SK-N-SH treated with all-trans-retinoic acid at 6 μM for 48 hours (cell line): ENCODE measurements around the gene LIG1.

ENCODE experiments used
- ATAC-seq: fragments of 200-7000 bp; cut with Tn5 transposase; 3 replicates; pipeline ENCODE4 v1.9.1; 2020; ENCODE audit warnings: mild to moderate bottlenecking, moderate library complexity
- CSDC2 ChIP-seq: fragments of 250-450 bp; sonication (Bioruptor Pico); IDR thresholded peaks from 2 replicates; pipeline ENCODE4 v1.5.0; 2020; ENCODE audit warnings: mild to moderate bottlenecking, moderate library complexity
- ESRRG ChIP-seq: fragments of 250-450 bp; sonication (Bioruptor Pico); IDR thresholded peaks from 2 replicates; pipeline ENCODE4 v1.6.1; 2021; ENCODE audit warnings: mild to moderate bottlenecking
- GLIS3 ChIP-seq: fragments of 250-450 bp; sonication (Bioruptor Pico); IDR thresholded peaks from 2 replicates; pipeline ENCODE4 v1.5.0; 2020; ENCODE audit warnings: mild to moderate bottlenecking, moderate library complexity
- ISL1 ChIP-seq: fragments of 250-450 bp; sonication (Bioruptor Pico); IDR thresholded peaks from 2 replicates; pipeline ENCODE4 v2.1.2; 2022; ENCODE audit warnings: mild to moderate bottlenecking, moderate library complexity
- OSR1 ChIP-seq: fragments of 250-450 bp; sonication (Bioruptor Pico); IDR thresholded peaks from 2 replicates; pipeline ENCODE4 v1.8.0; 2022; ENCODE audit warnings: moderate library complexity, mild to moderate bottlenecking, inconsistent platforms
- PPARA ChIP-seq: fragments of 250-450 bp; sonication (Bioruptor Pico); IDR thresholded peaks from 2 replicates; pipeline ENCODE4 v1.5.0; 2020; ENCODE audit warnings: mild to moderate bottlenecking, borderline replicate concordance
- RARB ChIP-seq: fragments of 250-450 bp; sonication (Bioruptor Pico); IDR thresholded peaks from 2 replicates; pipeline ENCODE4 v1.8.0; 2021; ENCODE audit warnings: mild to moderate bottlenecking, moderate library complexity
- SNAI2 ChIP-seq: fragments of 250-450 bp; sonication (Bioruptor Pico); IDR thresholded peaks from 2 replicates; pipeline ENCODE4 v1.5.0; 2020; ENCODE audit warnings: mild to moderate bottlenecking, moderate library complexity
- TCF4 ChIP-seq: fragments of 250-450 bp; sonication (Bioruptor Pico); IDR thresholded peaks from 2 replicates; pipeline ENCODE4 v1.8.0; 2021; ENCODE audit warnings: mild to moderate bottlenecking, moderate library complexity, borderline replicate concordance
- TOX ChIP-seq: fragments of 250-450 bp; sonication (Bioruptor Pico); IDR thresholded peaks from 2 replicates; pipeline ENCODE4 v1.8.0; 2021; ENCODE audit warnings: mild to moderate bottlenecking, moderate library complexity, borderline replicate concordance
- ZC3H10 ChIP-seq: fragments of 250-450 bp; sonication (Bioruptor Pico); IDR thresholded peaks from 2 replicates; pipeline ENCODE4 v1.5.1; 2021; ENCODE audit warnings: mild to moderate bottlenecking, moderate library complexity
- ZFP3 ChIP-seq: fragments of 250-450 bp; sonication (Bioruptor Pico); IDR thresholded peaks from 2 replicates; pipeline ENCODE4 v1.5.0; 2020; ENCODE audit warnings: mild to moderate bottlenecking, moderate library complexity
- ZFP30 ChIP-seq: fragments of 450-650 bp; formaldehyde crosslinking; IDR thresholded peaks from 2 replicates; pipeline ENCODE4 v1.5.0; 2022; ENCODE audit warnings: mild to moderate bottlenecking, moderate library complexity
- ZNF565 ChIP-seq: fragments of 450-650 bp; formaldehyde crosslinking; conservative IDR thresholded peaks from 2 replicates; pipeline ENCODE4 v1.5.0; 2020; ENCODE audit warnings: low read depth, mild to moderate bottlenecking, moderate library complexity
- ZNF70 ChIP-seq: fragments of 450-650 bp; formaldehyde crosslinking; IDR thresholded peaks from 2 replicates; pipeline ENCODE4 v1.5.0; 2020; ENCODE audit warnings: mild to moderate bottlenecking, moderate library complexity
- ZNF8 ChIP-seq: fragments of 450-650 bp; formaldehyde crosslinking; IDR thresholded peaks from 2 replicates; pipeline ENCODE4 v1.5.0; 2020; ENCODE audit warnings: mild to moderate bottlenecking, moderate library complexity
- TF ChIP-seq, protein P1 (sequence below): fragments of 250-450 bp; sonication (Bioruptor Pico); IDR thresholded peaks from 2 replicates; pipeline ENCODE4 v1.8.0; 2020; ENCODE audit warnings: mild to moderate bottlenecking, moderate library complexity, borderline replicate concordance
- TF ChIP-seq, protein P2 (sequence below): fragments of 250-450 bp; sonication (Bioruptor Pico); IDR thresholded peaks from 2 replicates; pipeline ENCODE4 v1.5.1; 2020; ENCODE audit warnings: low read depth, mild to moderate bottlenecking, moderate library complexity
- TF ChIP-seq, protein P3 (sequence below): fragments of 250-450 bp; sonication (Bioruptor Pico); IDR thresholded peaks from 2 replicates; pipeline ENCODE4 v1.8.0; 2021; ENCODE audit warnings: low read depth, mild to moderate bottlenecking, moderate library complexity, borderline replicate concordance
- TF ChIP-seq, protein P4 (sequence below): fragments of 250-450 bp; sonication (Bioruptor Pico); IDR thresholded peaks from 2 replicates; pipeline ENCODE4 v1.5.0; 2020; ENCODE audit warnings: mild to moderate bottlenecking, moderate library complexity
- TF ChIP-seq, protein P5 (sequence below): fragments of 250-450 bp; sonication (Bioruptor Pico); IDR thresholded peaks from 2 replicates; pipeline ENCODE4 v1.5.1; 2021; ENCODE audit warnings: mild to moderate bottlenecking, moderate library complexity

The LIG1 gene

DNA sequence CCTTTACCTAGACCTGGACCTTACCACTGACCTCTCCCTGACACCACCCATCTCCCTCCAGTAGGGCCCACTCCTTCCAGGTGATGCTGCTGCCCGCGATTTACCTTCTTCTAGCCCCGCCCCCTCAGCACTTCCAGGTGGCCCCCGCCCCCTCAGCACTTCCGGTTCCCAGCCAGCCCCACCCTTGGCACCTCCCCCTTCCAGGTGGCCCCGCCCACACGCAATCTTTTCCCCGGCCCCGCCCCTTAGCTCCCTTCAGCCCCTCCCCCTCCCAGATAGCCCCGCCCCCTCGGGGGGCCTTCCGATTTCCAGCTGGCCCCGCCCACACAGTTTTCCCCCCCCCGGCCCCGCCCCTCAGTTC, 586 bp downstream of the LIG1 start:
- ATAC-seq, result peak; percentile 23

DNA sequence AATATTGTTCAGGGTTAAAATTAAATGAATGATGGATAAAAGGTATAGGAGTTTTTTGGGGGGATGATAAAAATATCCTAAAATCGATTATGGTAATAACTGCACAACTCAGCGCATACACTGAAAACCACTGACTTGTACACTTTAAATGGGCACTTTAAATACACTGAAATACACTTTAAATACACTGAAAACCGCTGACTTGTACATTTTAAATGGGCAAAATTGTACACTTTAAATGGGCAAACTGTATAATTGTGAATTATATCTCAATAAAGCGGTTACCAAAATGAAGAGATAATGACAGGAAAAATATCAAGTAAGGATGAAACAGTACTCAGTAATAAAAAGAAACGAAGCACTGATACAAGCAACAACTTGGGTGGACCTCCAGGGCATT, 1.5 kb downstream of the LIG1 start:
- no peak for ATAC-seq
- TF ChIP-seq TOX (CRISPR knock-in tag) (no peak), ISL1 (CRISPR knock-in tag) (no peak), ZNF565 (CRISPR knock-in tag) (no peak), OSR1 (CRISPR knock-in tag) (no peak), GLIS3 (CRISPR knock-in tag) (no peak), RARB (CRISPR knock-in tag) (no peak), PPARA (CRISPR knock-in tag) (no peak), TCF4 (CRISPR knock-in tag) (no peak), ZFP30 (CRISPR knock-in tag) (no peak), ZNF70 (no peak), SNAI2 (CRISPR knock-in tag) (no peak), ESRRG (no peak), CSDC2 (CRISPR knock-in tag) (no peak)
- TF ChIP-seq, protein P1, sequence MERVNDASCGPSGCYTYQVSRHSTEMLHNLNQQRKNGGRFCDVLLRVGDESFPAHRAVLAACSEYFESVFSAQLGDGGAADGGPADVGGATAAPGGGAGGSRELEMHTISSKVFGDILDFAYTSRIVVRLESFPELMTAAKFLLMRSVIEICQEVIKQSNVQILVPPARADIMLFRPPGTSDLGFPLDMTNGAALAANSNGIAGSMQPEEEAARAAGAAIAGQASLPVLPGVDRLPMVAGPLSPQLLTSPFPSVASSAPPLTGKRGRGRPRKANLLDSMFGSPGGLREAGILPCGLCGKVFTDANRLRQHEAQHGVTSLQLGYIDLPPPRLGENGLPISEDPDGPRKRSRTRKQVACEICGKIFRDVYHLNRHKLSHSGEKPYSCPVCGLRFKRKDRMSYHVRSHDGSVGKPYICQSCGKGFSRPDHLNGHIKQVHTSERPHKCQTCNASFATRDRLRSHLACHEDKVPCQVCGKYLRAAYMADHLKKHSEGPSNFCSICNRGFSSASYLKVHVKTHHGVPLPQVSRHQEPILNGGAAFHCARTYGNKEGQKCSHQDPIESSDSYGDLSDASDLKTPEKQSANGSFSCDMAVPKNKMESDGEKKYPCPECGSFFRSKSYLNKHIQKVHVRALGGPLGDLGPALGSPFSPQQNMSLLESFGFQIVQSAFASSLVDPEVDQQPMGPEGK (CRISPR knock-in tag), result no peak
- TF ChIP-seq, protein P2, sequence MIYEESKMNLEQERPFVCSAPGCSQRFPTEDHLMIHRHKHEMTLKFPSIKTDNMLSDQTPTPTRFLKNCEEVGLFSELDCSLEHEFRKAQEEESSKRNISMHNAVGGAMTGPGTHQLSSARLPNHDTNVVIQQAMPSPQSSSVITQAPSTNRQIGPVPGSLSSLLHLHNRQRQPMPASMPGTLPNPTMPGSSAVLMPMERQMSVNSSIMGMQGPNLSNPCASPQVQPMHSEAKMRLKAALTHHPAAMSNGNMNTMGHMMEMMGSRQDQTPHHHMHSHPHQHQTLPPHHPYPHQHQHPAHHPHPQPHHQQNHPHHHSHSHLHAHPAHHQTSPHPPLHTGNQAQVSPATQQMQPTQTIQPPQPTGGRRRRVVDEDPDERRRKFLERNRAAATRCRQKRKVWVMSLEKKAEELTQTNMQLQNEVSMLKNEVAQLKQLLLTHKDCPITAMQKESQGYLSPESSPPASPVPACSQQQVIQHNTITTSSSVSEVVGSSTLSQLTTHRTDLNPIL, result no peak
- TF ChIP-seq, protein P3, sequence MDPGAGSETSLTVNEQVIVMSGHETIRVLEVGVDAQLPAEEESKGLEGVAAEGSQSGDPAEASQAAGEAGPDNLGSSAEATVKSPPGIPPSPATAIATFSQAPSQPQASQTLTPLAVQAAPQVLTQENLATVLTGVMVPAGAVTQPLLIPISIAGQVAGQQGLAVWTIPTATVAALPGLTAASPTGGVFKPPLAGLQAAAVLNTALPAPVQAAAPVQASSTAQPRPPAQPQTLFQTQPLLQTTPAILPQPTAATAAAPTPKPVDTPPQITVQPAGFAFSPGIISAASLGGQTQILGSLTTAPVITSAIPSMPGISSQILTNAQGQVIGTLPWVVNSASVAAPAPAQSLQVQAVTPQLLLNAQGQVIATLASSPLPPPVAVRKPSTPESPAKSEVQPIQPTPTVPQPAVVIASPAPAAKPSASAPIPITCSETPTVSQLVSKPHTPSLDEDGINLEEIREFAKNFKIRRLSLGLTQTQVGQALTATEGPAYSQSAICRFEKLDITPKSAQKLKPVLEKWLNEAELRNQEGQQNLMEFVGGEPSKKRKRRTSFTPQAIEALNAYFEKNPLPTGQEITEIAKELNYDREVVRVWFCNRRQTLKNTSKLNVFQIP (CRISPR knock-in tag), result no peak

More for the DNA sequence above, 586 bp downstream of the LIG1 start:
- TF ChIP-seq ZNF565 (CRISPR knock-in tag), result no peak
- TF ChIP-seq, protein P4, sequence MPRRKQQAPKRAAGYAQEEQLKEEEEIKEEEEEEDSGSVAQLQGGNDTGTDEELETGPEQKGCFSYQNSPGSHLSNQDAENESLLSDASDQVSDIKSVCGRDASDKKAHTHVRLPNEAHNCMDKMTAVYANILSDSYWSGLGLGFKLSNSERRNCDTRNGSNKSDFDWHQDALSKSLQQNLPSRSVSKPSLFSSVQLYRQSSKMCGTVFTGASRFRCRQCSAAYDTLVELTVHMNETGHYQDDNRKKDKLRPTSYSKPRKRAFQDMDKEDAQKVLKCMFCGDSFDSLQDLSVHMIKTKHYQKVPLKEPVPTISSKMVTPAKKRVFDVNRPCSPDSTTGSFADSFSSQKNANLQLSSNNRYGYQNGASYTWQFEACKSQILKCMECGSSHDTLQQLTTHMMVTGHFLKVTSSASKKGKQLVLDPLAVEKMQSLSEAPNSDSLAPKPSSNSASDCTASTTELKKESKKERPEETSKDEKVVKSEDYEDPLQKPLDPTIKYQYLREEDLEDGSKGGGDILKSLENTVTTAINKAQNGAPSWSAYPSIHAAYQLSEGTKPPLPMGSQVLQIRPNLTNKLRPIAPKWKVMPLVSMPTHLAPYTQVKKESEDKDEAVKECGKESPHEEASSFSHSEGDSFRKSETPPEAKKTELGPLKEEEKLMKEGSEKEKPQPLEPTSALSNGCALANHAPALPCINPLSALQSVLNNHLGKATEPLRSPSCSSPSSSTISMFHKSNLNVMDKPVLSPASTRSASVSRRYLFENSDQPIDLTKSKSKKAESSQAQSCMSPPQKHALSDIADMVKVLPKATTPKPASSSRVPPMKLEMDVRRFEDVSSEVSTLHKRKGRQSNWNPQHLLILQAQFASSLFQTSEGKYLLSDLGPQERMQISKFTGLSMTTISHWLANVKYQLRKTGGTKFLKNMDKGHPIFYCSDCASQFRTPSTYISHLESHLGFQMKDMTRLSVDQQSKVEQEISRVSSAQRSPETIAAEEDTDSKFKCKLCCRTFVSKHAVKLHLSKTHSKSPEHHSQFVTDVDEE, result no peak
- no peak for TF ChIP-seq TOX (CRISPR knock-in tag)
- TF ChIP-seq ZFP3 (CRISPR knock-in tag), result no peak
- no peak for TF ChIP-seq ISL1 (CRISPR knock-in tag)
- no peak for TF ChIP-seq ZFP30 (CRISPR knock-in tag)
- no peak for TF ChIP-seq CSDC2 (CRISPR knock-in tag)
- TF ChIP-seq, protein P3 (CRISPR knock-in tag), result no peak
- no peak for TF ChIP-seq ESRRG
- no peak for TF ChIP-seq OSR1 (CRISPR knock-in tag)
- TF ChIP-seq, protein P5, sequence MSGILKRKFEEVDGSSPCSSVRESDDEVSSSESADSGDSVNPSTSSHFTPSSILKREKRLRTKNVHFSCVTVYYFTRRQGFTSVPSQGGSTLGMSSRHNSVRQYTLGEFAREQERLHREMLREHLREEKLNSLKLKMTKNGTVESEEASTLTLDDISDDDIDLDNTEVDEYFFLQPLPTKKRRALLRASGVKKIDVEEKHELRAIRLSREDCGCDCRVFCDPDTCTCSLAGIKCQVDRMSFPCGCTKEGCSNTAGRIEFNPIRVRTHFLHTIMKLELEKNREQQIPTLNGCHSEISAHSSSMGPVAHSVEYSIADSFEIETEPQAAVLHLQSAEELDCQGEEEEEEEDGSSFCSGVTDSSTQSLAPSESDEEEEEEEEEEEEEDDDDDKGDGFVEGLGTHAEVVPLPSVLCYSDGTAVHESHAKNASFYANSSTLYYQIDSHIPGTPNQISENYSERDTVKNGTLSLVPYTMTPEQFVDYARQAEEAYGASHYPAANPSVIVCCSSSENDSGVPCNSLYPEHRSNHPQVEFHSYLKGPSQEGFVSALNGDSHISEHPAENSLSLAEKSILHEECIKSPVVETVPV, result no peak
- TF ChIP-seq GLIS3 (CRISPR knock-in tag), result no peak
- TF ChIP-seq SNAI2 (CRISPR knock-in tag), result no peak
- TF ChIP-seq, protein P2, result no peak
- TF ChIP-seq ZC3H10 (CRISPR knock-in tag), result no peak
- TF ChIP-seq ZNF8 (CRISPR knock-in tag), result no peak
- TF ChIP-seq, all 23 proteins: peak for 0
